ENCODE data around the gene PER1.

The PER1 gene

GRCh38 chr17:8151641-8152111 is 528 bp downstream of the PER1 start:
- DNase-seq = peak; percentile 78 to 89

DNA sequence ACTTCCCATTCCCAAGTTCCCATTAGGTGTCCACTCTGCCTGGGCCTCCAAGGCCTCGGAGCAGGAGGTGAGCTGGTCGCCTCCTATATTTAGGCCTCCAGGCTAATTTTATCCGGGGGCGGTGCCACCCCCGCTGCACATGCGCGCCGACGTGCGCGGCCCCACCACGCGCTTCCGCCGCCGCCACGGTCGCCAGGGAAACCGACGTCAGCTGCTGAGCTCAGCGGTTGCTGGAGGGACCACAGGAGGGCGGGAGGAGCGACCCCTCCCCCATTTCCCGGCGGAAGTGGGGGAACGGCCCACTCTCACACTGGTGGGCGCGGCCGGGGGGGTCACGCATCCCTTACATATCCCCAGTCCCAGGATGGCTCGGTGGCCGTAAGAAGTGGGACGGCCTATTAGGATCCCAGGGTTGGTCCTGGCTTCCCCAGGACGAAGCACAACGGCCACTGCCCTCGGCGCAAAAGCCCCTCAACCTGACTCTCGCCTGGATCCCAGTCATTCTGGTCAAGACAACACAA is 1.0 kb downstream of the PER1 start:
- peak; percentile 71 to 79 for DNase-seq

DNA sequence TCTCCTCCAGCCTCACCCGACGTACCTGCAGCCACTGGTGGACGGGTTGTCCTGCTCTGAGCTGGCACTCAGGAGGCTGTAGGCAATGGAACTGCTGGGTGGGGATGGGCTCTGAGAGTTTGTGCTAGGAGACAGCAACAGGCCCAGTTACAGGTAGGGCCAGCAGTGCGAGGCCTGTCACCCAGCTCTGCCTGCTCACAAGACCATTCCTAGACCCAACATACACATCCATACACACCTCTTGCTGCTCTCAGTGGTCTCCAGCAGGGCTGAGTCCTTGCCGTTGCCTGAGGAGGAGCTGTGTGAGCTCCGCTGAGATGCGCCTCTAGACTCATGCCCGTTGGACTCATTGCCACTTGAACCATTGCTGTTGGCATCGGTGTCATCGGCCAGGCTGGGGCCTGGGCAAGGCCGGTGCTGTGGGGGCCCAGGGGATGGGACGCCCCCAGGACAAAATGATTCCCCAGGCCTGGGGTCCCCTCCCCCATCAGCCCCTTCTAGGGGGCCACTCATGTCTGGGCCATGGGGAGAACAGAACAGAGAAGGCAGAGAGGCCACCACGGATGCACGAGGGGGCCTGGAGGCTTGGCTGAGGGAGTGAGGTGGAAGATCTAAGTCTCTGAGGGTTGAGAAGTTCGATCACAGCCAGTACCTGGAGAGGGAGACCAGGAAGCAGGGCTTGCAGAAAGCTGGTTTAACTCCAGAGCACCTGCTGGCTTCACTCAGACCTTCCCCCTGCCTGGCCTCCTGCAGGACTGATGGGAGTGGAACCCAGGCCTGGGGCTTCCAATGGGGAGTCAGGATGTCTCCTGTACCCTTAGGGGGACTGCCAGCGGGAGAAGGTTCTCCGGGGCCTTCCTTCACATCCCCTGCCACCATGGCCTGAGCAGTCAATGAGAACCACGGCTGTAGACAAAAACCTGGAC is 1.7 kb downstream of the PER1 start:
- DNase-seq = no peak

DNA sequence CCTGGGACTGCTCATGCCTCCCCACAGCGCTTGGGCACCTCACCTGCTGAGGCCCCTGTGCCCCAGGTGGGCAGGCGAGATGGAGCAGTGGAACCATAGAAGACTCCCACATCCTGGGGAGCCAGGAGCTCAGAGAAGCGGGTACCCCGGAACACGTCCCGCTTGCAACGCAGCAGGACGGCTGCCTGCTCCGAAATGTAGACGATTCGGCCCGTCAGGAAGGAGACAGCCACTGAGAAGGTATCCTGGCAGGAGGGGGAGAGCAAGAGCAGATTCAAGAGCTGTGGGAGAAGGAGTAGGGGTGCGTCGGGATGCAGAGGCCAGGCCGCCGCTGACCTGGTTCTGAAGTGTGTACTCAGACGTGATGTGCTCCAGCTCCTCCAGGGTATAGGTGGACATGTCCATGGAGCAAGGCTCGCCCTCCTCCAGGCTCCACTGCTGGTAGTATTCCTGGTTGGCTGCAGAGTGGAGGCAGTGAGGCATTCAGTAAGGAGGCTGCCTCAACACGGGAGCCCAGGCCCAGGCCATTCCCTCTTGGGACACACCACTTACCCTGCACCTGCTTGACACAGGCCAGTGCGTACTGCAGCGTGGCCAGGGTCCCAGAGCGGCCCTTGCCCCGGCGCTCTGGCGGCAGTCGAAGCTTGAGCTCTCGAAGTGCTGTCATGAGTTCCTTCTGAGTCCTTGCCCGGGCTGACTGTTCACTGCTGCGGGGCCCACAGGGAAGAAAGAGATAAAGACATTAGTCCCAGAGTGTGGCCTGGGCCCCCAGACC is 2.6 kb downstream of the PER1 start:
- DNase-seq = no peak

DNA sequence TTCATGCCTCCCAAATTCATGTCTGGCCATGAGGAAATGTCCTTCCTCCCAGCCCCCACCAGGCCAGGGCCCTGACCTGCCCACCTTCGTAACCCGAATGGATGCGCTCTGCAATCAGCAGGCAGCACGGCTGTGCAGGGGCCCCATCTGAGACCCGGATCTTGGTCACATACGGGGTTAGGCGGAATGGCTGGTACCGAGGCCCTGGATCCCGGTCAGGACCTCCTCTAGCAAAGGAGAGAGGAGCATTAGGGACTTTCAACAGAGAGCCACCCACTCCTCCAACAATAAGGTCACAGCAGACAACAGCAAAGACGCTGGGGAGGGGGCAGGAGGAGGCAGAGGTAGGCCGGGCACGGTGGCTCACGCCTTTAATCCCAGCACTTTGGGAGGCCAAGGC is 3.6 kb downstream of the PER1 start:
- DNase-seq = no peak

GRCh38 chr17:8147805-8148404 is 4.3 kb downstream of the PER1 start:
- DNase-seq = no peak

DNA sequence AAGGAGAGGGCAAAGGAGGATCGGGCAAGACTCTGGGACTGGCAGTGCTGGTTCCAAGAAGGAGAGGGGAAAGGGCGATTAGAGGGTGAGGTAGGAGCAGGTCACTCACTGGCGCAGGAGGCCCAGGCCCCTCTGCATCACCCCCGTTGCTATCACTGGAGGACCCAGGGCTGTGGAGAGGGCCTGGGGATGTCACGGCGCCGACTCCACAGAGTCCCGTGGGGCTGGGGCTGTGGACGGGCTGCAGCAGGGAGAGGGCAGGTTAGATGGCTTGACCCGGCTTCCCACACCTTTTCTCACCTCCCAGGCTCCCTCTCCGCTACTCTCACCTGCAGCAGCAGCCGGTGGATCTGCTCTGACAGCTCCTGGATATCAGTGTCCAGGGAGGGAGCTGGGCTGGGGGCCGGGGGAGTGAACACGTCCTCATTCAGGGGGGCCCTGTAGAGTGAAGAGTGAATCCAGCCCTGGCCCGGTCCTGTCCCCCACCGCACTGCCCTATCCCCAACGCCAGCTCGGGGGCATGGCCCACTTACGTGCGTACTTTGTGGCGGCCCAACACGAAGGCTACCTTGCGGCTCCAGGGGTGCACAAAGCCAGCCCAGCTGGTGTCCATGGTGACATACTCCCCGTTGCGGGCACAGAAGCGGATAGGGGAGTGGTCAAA is 4.9 kb downstream of the PER1 start:
- DNase-seq = no peak

DNA sequence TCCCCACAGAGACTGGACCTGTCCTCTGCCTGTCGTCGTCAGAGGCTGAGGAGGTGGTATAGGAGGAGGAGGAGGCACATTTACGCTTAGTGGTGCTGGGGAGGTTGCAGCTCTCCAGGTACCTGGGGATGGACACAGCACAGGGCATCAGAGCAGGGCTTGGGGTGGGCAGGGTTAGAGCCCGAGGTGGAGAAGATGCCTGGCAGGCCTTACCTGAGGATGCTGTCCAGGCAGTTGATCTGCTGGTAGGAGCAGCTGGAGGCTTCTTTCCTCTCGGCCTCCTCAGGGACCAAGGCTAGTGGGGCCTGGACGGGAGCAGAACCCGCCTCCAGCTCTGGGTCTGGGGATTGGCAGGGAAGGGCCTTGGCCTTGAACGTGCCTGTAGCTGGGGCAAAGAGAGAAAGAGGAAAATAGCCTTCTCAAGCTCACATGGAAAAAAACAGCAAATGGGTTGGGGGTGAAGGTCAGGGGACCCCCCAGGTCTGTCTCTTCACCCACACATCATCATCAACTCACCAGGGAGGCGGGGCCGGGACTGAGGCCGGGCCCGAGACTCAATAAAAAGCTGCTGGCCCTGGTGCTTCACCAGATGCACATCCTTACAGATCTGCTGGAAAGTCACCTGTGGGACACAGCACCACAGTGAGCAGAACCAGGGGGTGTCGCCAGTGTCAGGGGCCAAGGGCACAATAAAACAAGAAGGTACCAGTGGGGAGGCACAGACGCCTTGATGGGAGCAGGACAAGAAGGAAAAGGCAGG is 5.6 kb downstream of the PER1 start:
- DNase-seq = no peak

- DNase-seq = no peak
These were observed 6.4 kb downstream of the PER1 start for GRCh38 chr17:8145811-8146210.

GRCh38 chr17:8144401-8145231 is 7.6 kb downstream of the PER1 start:
- DNase-seq = no peak

DNA sequence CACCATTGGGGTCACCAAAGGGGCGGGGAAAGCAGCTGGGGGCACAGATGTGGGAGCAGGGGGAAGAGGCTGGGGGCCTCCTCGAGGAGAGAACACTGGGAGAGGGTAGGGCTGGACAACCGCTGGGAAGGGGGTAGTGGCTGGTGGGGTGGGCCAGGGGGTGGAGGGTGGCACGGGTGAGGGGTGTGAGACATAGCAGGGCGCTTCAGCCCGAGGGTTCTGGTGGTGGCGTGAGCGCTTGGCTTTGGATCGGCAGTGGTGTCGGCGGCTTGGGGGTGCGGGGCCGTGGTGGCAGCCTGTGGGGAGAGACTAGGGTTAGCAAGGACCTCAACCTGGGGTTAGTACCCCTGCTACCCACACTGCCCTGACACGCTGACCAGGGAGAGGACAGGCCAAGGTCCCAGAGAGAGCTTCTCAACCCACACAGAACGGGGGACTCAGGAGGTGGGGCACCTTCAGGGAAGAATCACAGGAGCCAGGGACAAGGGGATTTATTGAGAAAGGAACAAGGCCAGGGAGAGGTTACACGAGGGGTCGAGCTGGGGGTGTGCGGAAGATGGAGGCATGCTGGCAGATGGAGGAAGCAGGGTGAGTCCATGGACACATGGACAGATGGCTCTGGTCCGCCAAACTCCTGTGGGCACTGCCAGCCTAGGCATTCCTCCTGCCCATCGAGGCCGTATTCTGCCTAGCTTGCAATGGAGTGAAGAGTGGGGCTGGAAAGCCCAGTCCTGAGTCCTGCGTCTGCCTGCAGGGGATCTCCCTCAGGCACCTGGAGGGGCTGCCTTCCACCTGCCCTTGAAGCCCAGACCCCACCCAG is 8.4 kb downstream of the PER1 start:
- DNase-seq = no peak

DNA sequence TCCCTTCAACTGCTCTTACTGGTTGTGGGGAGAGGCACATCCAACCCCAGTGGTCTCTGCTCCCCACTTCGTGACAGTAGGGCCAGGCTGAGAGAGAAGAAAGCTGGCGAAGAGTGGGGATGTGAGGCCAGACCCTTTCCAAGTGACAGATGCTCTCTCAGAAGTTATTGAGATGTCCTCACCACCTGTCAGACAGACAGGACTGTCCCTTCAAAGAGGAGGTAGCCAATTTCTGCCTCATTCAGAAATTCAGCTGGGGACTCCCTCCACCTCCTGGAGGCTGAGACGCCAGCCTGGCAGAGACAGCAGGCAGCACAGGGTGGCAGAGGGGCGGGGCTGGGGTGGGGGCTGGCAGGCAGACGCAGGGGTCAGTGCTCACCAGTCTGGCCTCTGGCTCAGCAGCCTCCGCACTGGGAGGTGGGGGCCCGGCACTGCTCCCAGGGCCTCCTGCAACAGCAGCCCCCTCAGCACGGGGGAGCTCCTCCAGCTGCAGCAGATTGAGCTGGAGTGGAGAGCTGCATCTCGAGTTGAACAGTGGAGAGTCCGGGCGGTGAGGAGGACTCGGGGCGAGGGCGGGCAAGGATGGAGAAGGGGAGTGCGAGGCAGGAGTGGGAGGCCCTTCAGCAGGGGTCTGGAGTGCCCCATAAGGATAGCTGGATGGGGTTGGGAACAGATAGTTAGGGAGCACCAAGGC is 9.2 kb downstream of the PER1 start:
- DNase-seq = no peak

- no peak for DNase-seq
These were observed 9.9 kb downstream of the PER1 start for GRCh38 chr17:8142158-8142886.

GRCh38 chr17:8141741-8142140 is 10.5 kb downstream of the PER1 start:
- DNase-seq = no peak

DNA sequence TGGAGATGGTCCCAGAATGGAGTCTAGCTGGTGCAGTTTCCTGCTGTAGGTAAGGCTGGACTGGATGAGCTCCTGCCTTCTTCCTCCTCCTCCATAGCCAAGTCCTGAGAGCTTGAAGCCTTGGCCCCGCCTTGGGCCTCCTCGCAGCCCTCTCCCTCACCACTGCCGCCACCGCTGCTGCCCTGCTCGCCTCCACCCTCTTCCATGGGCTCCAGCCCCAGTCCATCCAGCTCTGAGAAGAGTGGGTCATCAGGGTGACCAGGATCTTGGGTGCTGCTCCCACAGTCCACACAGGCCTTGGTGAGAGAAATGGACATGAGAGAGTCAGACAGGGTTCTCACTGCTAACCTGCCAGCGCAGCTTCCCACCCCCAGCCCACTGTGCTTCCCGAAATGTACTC is 11.2 kb downstream of the PER1 start:
- DNase-seq = no peak

DNA sequence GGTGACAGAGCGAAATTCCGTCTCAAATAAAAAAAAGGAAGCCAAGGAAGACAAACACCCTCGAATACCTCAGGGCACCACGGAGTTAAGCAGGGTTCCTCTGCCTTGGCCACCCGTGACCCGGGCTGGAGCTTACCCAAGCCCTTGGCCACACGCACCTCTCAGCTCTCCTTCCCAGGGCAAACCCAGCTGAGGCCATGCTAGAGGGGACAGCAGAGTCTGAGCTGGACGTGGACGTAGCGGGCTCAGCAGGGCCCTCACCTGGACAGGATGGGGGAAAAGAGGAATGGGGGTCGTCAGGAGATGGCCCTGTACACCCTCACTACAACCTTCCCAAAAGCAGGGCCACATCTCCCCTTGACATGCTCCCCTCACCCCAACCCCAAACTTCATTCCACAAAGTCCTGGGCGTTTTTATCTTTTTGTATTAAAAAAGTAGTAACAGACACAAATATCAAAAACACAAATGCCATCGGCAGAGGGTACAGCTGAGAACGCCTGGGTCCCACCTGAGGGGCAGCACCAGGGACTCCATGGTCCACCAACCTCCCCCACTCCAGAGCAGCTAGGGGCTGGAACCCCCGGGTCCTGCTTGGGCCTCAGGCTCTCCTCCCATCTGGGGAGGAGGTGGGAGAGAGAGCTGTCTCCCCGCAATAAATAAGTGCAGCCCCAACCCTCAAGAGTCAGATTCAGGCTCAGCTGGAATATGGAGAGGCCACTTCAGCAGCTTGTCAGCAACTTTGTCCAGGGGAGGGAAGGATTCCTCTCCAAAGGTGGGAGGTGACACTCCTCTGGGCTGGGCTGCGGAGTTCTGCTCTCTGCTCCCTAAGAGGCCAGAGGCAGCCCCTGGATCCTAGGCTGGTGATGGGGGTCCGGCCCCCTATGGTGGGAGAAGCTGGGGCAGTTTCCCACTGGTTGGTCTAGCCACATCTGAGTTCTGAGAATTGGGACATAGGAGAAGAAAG is 11.9 kb downstream of the PER1 start:
- peak; percentile 55 to 60 for DNase-seq

GRCh38 chr17:8138672-8139371 is 13.4 kb downstream of the PER1 start:
- peak; percentile 98 to 99 for DNase-seq
